IPS-20b (cell line): ENCODE results near the gene CCDC30.
"Not testable (repeated sequence)": the region's sequence is repeated elsewhere in the genome, so short reads cannot be mapped to it uniquely, and the experiment has no call there.

Source experiments
- H3K27ac ChIP-seq: one replicate; pipeline ENCODE4 v1.5.1; 2013; ENCODE audit warnings: low read length
- H3K27me3 ChIP-seq: 2 replicates; pipeline ENCODE4 v1.6.1; 2013; ENCODE audit warnings: mild to moderate bottlenecking, low read length, inconsistent platforms; ENCODE audit not compliant: insufficient read depth
- H3K36me3 ChIP-seq: 2 replicates; pipeline ENCODE4 v1.6.1; 2013; ENCODE audit warnings: low read depth, mild to moderate bottlenecking, inconsistent platforms, low read length, moderate library complexity; ENCODE audit not compliant: insufficient read depth
- H3K4me1 ChIP-seq: 2 replicates; pipeline ENCODE4 v1.6.1; 2013; ENCODE audit warnings: mild to moderate bottlenecking, control low read depth, inconsistent platforms, low read length, moderate library complexity; ENCODE audit not compliant: insufficient read depth
- H3K4me3 ChIP-seq: 2 replicates; pipeline ENCODE4 v1.5.1; 2013; ENCODE audit warnings: mild to moderate bottlenecking, low read length, inconsistent platforms
- H3K9ac ChIP-seq: 2 replicates; pipeline ENCODE4 v1.6.1; 2013; ENCODE audit warnings: low read depth, mild to moderate bottlenecking, inconsistent platforms, low read length, moderate library complexity
- H3K9me3 ChIP-seq: 2 replicates; pipeline ENCODE4 v1.6.1; 2013; ENCODE audit warnings: mild to moderate bottlenecking, low read depth, low read length, inconsistent platforms; ENCODE audit not compliant: insufficient read depth

Gene CCDC30

GRCh38 chr1:42670425-42670824 is 207.3 kb downstream of the CCDC30 start:
- H3K27ac ChIP-seq: no peak overlapping the region
- H3K9ac ChIP-seq: no peak overlapping the region
- no peaks in the 10 kb centered on the region for H3K27me3 ChIP-seq
- no peak overlapping the region for H3K4me3 ChIP-seq
- no peaks in the 10 kb centered on the region for H3K4me1 ChIP-seq
- no peaks in the 10 kb centered on the region for H3K9me3 ChIP-seq
- peaks cover 76% of the 10 kb centered on the region for H3K36me3 ChIP-seq

DNA sequence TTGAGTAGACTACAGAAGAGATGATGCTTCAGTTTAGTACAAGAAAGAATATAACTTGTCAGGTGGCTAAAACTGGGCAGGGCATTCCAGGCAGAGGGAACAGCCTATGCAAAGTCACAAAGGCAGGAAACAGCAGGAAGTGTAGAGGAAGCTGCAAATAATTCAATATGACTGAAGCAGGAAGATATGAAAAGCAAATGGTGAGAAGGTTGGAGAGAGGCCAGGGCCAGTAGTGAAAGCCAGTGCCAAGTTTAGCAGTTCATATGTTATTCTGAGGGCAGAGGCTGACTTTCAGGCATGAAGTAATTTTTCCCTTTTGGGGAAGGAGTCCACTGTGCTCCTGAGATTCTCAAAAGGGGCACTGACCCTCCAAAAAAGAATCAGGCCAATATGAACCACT is 211.1 kb downstream of the CCDC30 start:
- H3K9ac ChIP-seq: no peak overlapping the region
- H3K4me3 ChIP-seq: no peak overlapping the region
- H3K9me3 ChIP-seq: no peaks in the 10 kb centered on the region
- H3K36me3 ChIP-seq: peaks cover 44% of the 10 kb centered on the region
- H3K27me3 ChIP-seq: no peaks in the 10 kb centered on the region
- no peaks in the 10 kb centered on the region for H3K4me1 ChIP-seq
- H3K27ac ChIP-seq: no peak overlapping the region

GRCh38 chr1:42674682-42675081 is 211.6 kb downstream of the CCDC30 start:
- Histone ChIP-seq H3K4me1 (no peaks in the 10 kb centered on the region), H3K36me3 (peaks cover 40% of the 10 kb centered on the region), H3K27ac (no peak overlapping the region), H3K27me3 (no peaks in the 10 kb centered on the region), H3K9me3 (no peaks in the 10 kb centered on the region), H3K9ac (no peak overlapping the region), H3K4me3 (no peak overlapping the region)

GRCh38 chr1:42675467-42675866 is 212.4 kb downstream of the CCDC30 start:
- Histone ChIP-seq H3K27me3 (no peaks in the 10 kb centered on the region), H3K9me3 (no peaks in the 10 kb centered on the region), H3K9ac (no peak overlapping the region), H3K4me1 (no peaks in the 10 kb centered on the region; the same call in 1 of the 2 replicates), H3K36me3 (peaks cover 32% of the 10 kb centered on the region), H3K4me3 (no peak overlapping the region), H3K27ac (no peak overlapping the region)

DNA sequence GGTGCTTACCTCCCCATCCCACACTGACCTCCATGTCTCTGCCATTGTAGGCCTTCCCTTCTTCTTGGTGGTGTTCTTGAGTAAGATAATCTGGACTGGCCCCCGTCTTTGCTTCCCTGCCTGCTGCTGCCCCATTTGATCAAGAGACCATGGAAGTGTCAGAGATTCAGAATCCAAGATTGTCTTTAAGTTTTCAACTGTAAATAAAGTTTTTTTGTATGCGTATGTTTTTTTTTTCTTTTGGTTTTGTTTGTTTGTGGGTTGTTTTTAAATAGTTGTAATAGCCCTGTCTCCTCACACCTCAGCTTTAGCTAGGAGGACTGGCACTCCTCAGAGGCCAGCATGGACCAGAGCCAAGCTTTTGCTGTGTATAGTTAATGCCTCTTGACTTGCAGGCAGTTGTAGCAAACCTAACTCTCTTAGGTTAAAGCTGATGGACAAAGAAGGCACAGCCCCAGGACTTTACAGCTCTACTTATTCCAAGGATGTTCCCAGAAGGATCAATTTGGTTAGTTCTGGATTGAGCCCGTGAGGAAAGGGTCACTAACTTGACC is 213.5 kb downstream of the CCDC30 start:
- Histone ChIP-seq H3K9ac (no peak overlapping the region), H3K4me3 (no peak overlapping the region), H3K9me3 (no peaks in the 10 kb centered on the region), H3K36me3 (peaks cover 31% of the 10 kb centered on the region), H3K27me3 (no peaks in the 10 kb centered on the region), H3K27ac (no peak overlapping the region), H3K4me1 (no peaks in the 10 kb centered on the region; the same call in 1 of the 2 replicates)

DNA sequence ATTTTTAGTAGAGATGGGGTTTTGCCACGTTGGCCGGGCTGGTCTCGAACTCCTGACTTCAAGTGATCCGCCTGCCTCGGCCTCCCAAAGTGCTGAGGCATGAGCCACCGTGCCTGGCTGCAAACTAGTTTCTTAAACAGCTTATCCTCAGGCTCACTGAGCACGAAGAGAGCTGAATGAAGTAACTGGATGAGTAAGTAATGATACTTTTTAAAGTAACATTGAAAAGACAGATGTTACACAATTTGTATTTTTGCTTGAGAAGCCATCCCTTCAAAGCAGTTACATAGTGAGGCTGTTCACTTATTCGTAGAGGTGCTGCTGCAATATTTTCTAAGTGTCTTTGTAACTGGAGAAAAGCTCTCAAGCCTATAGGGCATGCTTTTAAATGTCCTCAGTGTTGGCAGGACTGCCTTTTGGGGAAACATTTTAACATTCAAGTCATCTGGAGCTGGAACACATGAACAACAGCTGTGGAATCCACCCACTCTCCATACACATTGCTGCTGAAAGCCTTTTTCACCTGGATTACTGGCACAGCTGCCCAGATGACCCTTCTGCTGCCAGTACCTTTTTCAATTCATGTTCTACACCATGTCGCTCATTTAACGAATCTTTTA is 216.4 kb downstream of the CCDC30 start:
- H3K4me3 ChIP-seq: no peak overlapping the region
- H3K4me1 ChIP-seq: peaks cover 4% of the 10 kb centered on the region; the same call in 1 of the 2 replicates
- H3K36me3 ChIP-seq: peaks cover 28% of the 10 kb centered on the region
- no peak overlapping the region for H3K9ac ChIP-seq
- H3K27ac ChIP-seq: no peak overlapping the region
- H3K27me3 ChIP-seq: no peaks in the 10 kb centered on the region
- no peaks in the 10 kb centered on the region for H3K9me3 ChIP-seq

DNA sequence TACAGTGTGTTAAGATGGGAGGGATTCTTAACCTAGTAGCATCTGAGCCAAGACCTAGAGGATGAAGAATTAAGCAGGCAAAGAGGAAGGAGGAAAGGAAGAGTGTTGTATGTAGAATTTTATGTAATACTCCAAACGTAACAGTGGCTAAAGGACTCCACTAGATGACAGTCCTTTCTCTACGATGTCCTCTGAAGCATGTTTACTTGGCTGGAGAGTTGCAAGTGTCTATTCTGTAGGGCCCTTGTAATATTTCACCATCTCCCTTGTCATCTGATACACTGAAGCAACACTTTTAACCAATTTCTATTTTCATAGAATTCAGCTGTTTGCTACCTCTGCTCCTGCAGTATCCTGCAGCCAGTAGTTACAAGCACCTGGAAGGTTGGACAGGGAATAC is 217.0 kb downstream of the CCDC30 start:
- Histone ChIP-seq H3K4me3 (peak overlapping the region; percentile 86), H3K4me1 (peaks cover 10% of the 10 kb centered on the region; the same call in 1 of the 2 replicates), H3K27me3 (no peaks in the 10 kb centered on the region), H3K9me3 (no peaks in the 10 kb centered on the region), H3K9ac (peak overlapping the region; percentile 96; the same call in 1 of the 2 replicates), H3K27ac (no peak overlapping the region), H3K36me3 (peaks cover 28% of the 10 kb centered on the region)

DNA sequence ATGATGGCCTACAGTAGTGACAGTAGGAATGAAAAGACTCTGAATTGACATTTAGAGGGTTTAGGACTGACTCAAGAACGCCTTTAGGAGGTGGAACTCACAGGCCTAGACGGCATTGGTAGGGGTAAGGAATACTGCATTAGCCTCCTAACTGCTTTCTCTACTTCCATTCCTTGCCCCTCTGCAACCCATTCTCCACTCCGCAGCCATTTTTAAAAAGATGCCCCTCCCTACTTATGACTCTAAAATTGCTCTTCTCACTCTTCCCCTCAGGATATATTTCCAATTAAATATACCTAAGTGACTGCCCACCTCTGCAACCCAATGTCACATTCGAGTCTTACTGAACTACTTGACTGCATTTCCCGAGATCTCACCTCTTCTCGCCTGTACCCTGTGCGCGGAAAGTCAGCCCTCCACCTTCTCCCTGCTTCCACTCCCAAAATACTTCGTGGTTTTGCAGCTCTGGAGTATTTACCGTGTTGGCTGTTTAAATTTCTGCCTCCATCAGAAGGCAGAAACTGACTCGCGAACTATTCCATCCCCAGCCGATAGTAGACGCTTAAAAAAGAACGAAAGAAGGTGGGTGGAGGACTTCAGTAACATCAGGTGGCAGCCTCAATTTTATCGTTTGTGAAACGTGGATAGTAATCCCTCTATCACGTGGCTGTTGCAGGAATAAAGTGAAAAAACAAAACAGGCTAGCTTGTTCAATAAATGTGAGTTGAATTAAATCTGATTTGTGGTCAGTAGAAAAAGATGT is 218.0 kb downstream of the CCDC30 start:
- peak overlapping the region; percentile 80 for H3K27ac ChIP-seq
- H3K4me1 ChIP-seq: peaks cover 19% of the 10 kb centered on the region; the same call in 1 of the 2 replicates
- peaks cover 29% of the 10 kb centered on the region for H3K36me3 ChIP-seq
- no peaks in the 10 kb centered on the region for H3K9me3 ChIP-seq
- peak overlapping the region; percentile 96 for H3K9ac ChIP-seq
- H3K27me3 ChIP-seq: no peaks in the 10 kb centered on the region
- H3K4me3 ChIP-seq: peak overlapping the region; percentile 86

- peaks cover 23% of the 10 kb centered on the region; the same call in 1 of the 2 replicates for H3K4me1 ChIP-seq
These were observed 218.8 kb downstream of the CCDC30 start, which contains the start of gene YBX1 for GRCh38 chr1:42681741-42682483. Gene YBX1 (plus strand): TSS chr1:42682418. CDS start chr1:42682566, 148 bp downstream.

GRCh38 chr1:42682484-42682738 is 219.3 kb downstream of the CCDC30 start:
- Histone ChIP-seq H3K4me3 (peak overlapping the region; percentile 86; the same call in 1 of the 2 replicates), H3K4me1 (peaks cover 23% of the 10 kb centered on the region; the same call in 1 of the 2 replicates), H3K36me3 (peaks cover 40% of the 10 kb centered on the region)
- not testable (repeated sequence) for H3K27ac ChIP-seq, H3K9me3 ChIP-seq, H3K9ac ChIP-seq, H3K27me3 ChIP-seq

More at GRCh38 chr1:42681741-42682483, 218.8 kb downstream of the CCDC30 start, which contains the start of gene YBX1:
- no peaks in the 10 kb centered on the region for H3K9me3 ChIP-seq
- H3K36me3 ChIP-seq: peaks cover 37% of the 10 kb centered on the region
- no peaks in the 10 kb centered on the region for H3K27me3 ChIP-seq
- peak within 1 kb of the TSS; percentile 86 for H3K4me3 ChIP-seq
- H3K9ac ChIP-seq: peak within 1 kb of the TSS; percentile 96
- peak within 1 kb of the TSS; percentile 80 for H3K27ac ChIP-seq

DNA sequence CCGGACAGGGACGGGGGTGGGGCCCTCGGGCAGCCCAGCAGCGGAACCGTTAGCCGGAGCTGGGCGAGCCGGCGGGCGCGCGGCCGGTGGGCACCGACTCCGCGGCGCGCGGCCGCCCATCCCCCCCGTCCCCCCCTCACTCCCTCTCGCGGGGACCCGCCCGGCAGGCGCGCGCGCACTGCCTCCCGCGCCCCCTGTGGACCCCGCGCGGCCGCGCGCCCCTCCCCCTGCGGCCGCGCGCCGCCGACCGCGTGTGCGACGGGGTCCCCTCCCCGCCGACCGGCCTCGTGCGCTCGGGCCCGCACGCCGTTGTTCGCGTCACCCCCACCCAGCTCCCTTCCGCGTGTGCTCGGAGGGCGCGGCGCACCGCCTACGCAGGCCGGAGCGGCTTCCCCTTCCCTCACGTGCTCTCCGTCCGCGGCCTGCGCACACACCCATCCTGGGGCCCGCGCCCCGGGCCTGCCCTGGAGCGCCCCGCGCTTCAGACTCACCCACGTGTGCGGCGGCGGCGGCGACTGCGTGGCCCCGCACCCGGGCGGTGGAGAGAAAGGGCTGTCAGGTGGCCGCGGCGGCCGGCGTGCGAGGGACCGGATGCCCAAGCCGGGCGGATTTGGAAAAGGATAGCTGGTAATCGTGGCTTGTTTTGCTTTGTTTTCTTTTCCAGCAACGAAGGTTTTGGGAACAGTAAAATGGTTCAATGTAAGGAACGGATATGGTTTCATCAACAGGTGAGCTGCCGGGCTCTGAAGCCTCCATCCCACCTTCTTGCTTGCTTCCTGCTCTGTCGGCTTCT is 219.8 kb downstream of the CCDC30 start:
- Histone ChIP-seq H3K9ac (peak overlapping the region; percentile 87), H3K9me3 (no peaks in the 10 kb centered on the region), H3K27me3 (no peaks in the 10 kb centered on the region), H3K36me3 (peaks cover 45% of the 10 kb centered on the region), H3K27ac (no peak overlapping the region), H3K4me1 (peaks cover 26% of the 10 kb centered on the region; the same call in 1 of the 2 replicates), H3K4me3 (peak overlapping the region; percentile 86)
